ENCODE data around the gene GGCT. TPM values are rescaled to one million over a fixed set of nuclear protein-coding genes. Genes with fewer than 3 reads are reported as not detected.

The GGCT gene
- polyA plus RNA-seq, 3 donors: 7.6 to 18.1 (median 10.7) TPM

- Mint-ChIP-seq H3K9me3 (peaks cover 0 to 3% (median 0%) of the 10 kb centered on the region in 7 donors), H3K27me3 (ENCODE audit: low read depth in 3 of 3) (peaks cover 0 to under 1% (median 0%) of the 10 kb centered on the region in 3 donors), H3K27ac (peak overlapping the region in 4 of 7 donors; percentile 8 to 78 (median 32)), H3K4me1 (peaks cover 86% of the 10 kb centered on the region), H3K4me3 (no peak overlapping the region), H3K36me3 (peaks cover 16 to 24% of the 10 kb centered on the region in 2 donors)
- Histone ChIP-seq H2AFZ (ENCODE audit: insufficient read depth, low read depth, low read length, poor library complexity, severe bottlenecking) (no peak overlapping the region), H3K4me3 (replicated peaks in 1 of 3; ENCODE audit: low read depth in 2 of 3, low read length in 3 of 3) (no peak overlapping the region), H3K4me1 (ENCODE audit: control insufficient read depth in 1 of 2, insufficient read depth in 2 of 2, low read length in 2 of 2) (peaks cover 55 to 63% of the 10 kb centered on the region in 2 donors), H3K27ac (ENCODE audit: low read depth in 1 of 2, low read length in 2 of 2) (peak overlapping the region in 1 of 2 donors; percentile 67), H3K4me2 (replicated peaks; ENCODE audit: extremely low read depth, low read length, poor library complexity, severe bottlenecking) (no peak overlapping the region), H3K9ac (ENCODE audit: insufficient read depth, low read length, poor library complexity, severe bottlenecking) (no peak overlapping the region), H3K36me3 (replicated peaks in 1 of 2; ENCODE audit: control insufficient read depth in 1 of 2, insufficient read depth in 2 of 2, low read length in 2 of 2) (peaks cover 0 to 19% of the 10 kb centered on the region in 2 donors), H3K27me3 (ENCODE audit: control insufficient read depth in 2 of 2, insufficient read depth in 2 of 2, low read length in 2 of 2) (no peaks in the 10 kb centered on the region), H4K20me1 (ENCODE audit: insufficient read depth, low read length) (peaks cover 22% of the 10 kb centered on the region), H3K79me2 (ENCODE audit: insufficient read depth, low read length) (peaks cover 96% of the 10 kb centered on the region), H3K9me3 (replicated peaks in 1 of 2; ENCODE audit: control insufficient read depth in 1 of 2, insufficient read depth in 1 of 2, low read length in 2 of 2) (no peaks in the 10 kb centered on the region)
- WGBS (ENCODE audit: insufficient coverage): 47% methylated on average over 5 of the region's 5 CpGs
- no peak for DNase-seq
- no peak for TF ChIP-seq CTCF (IDR thresholded peaks at IDR 0.05)
- intact Hi-C loops (cut with micrococcal nuclease): no loop called here
These were observed 35.3 kb downstream of the GGCT start for GRCh38 chr7:30469303-30469702.

GRCh38 chr7:30468791-30469190, 35.8 kb downstream of the GGCT start:
- Histone ChIP-seq H3K4me3 (replicated peaks in 1 of 3; ENCODE audit: low read depth in 2 of 3, low read length in 3 of 3) (peak overlapping the region in 1 of 3 experiments; percentile 28), H3K9me3 (replicated peaks in 1 of 2; ENCODE audit: control insufficient read depth in 1 of 2, insufficient read depth in 1 of 2, low read length in 2 of 2) (no peaks in the 10 kb centered on the region), H3K4me2 (replicated peaks; ENCODE audit: extremely low read depth, low read length, poor library complexity, severe bottlenecking) (no peak overlapping the region), H3K9ac (ENCODE audit: insufficient read depth, low read length, poor library complexity, severe bottlenecking) (no peak overlapping the region), H3K4me1 (ENCODE audit: control insufficient read depth in 1 of 2, insufficient read depth in 2 of 2, low read length in 2 of 2) (peaks cover 58 to 65% of the 10 kb centered on the region in 2 donors), H3K36me3 (replicated peaks in 1 of 2; ENCODE audit: control insufficient read depth in 1 of 2, insufficient read depth in 2 of 2, low read length in 2 of 2) (peaks cover 0 to 19% of the 10 kb centered on the region in 2 donors), H3K27ac (ENCODE audit: low read depth in 1 of 2, low read length in 2 of 2) (peak overlapping the region in 1 of 2 donors; percentile 67), H2AFZ (ENCODE audit: insufficient read depth, low read depth, low read length, poor library complexity, severe bottlenecking) (no peak overlapping the region), H4K20me1 (ENCODE audit: insufficient read depth, low read length) (peaks cover 26% of the 10 kb centered on the region), H3K27me3 (ENCODE audit: control insufficient read depth in 2 of 2, insufficient read depth in 2 of 2, low read length in 2 of 2) (no peaks in the 10 kb centered on the region), H3K79me2 (ENCODE audit: insufficient read depth, low read length) (peaks cover 96% of the 10 kb centered on the region)
- no peak for DNase-seq
- TF ChIP-seq CTCF (IDR thresholded peaks at IDR 0.05): no peak
- Mint-ChIP-seq H3K27ac (peak overlapping the region in 5 of 7 donors; percentile 13 to 83 (median 73)), H3K27me3 (ENCODE audit: low read depth in 3 of 3) (peaks cover 0 to 2% (median 0%) of the 10 kb centered on the region in 3 donors), H3K4me3 (no peak overlapping the region), H3K4me1 (peaks cover 86% of the 10 kb centered on the region), H3K36me3 (peaks cover 16 to 21% of the 10 kb centered on the region in 2 donors), H3K9me3 (peaks cover 0 to 3% (median 0%) of the 10 kb centered on the region in 7 donors)
- intact Hi-C loops (cut with micrococcal nuclease): no loop called here
- WGBS (ENCODE audit: insufficient coverage): no CpG with 5 or more reads among the region's 4 CpGs

Data from CD14-positive monocyte (primary cell).